Fibroblast of skin of left biceps (primary cell): Measurements from ENCODE around the gene HMGN1.

Experiments
- DNase-seq, 2 experiments: peaks; one replicate each; pipeline ENCODE4 v3.0.0-alpha.2; 2013; ENCODE audit warnings: low read depth in 2 of 2

Gene HMGN1

DNA sequence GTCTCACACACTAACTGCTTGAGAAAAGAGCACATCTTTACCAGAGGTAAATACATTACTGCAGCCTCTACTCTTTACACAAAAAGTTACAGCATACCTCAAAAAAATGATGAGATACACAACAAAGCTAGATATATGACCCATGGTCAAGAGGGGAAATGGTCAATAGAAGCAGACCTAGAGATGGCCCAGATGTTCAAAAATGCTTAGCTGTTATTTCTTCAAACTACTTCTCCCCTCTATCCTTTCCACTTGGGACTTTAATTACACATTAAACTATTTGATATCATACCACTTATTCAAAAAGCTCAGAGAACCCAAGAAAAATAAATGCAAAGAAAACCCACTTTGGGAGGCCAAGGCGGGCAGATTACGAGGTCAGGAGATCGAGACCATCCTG, 48.3 kb downstream of the HMGN1 start:
- DNase-seq, result no peak

DNA sequence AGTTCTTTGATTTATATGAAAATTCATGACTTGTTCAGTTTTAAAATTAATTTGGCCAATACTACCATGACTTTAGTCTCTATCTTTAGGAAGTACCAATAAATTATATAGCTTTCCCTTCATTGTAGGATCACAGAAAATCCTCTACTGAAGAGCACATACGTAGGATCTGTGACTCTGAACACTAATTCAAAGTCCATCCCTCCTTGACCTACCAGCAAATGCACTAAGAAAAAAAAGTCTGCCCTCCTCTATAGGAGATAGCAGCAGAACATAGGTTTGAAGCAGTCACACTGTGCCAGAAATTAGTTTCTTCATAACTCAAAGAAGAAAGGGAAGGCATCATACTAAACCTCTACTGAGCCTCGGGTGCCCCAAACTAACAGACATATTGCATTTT, 52.0 kb downstream of the HMGN1 start:
- DNase-seq, result no peak
